GM12891 (cell line): Measurements from ENCODE around the gene ZRANB3.

Source experiments
- POLR2A ChIP-seq: IDR thresholded peaks from 2 replicates; pipeline ENCODE4 v1.6.1; 2011; ENCODE audit warnings: low read depth, low read length, control low read depth
- POLR2AphosphoS5 ChIP-seq: IDR thresholded peaks from 2 replicates; pipeline ENCODE4 v1.6.1; 2011; ENCODE audit warnings: low read depth, low read length, control low read depth
- TAF1 ChIP-seq: IDR thresholded peaks from 2 replicates; pipeline ENCODE4 v1.6.1; 2011; ENCODE audit warnings: low read depth, low read length, control low read depth

DNA sequence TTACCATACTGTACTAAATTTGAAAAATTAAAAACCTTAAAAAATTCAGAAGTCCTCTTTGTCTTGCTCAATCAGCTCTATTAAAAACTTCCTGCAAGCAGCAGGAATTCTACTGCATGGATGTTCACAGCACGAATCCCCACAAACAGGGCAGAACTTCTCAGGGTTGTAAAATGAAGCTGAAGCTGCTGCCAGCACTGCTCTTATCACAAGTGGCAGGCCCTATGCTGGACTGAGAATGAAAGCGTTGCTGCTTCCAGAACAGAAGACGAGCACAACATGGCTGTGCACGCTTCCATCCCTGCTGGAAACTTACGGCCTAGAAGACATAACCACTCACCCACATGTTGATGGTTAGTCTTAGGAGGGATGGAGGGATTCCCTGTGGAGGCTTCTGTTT lies 345.0 kb downstream of the ZRANB3 start:
- TF ChIP-seq POLR2A = no peak
- no peak for TF ChIP-seq TAF1
- TF ChIP-seq POLR2AphosphoS5 = no peak
